ENCODE measurements around the gene ODAPH.

- TF ChIP-seq MYC (IDR thresholded peaks at IDR 0.05; ENCODE audit: low read depth, low read length) (no peak), POLR2A (IDR thresholded peaks at IDR 0.05; ENCODE audit: extremely low read depth, insufficient read length) (no peak)
Observed at GRCh38 chr4:75530556-75531322, 25.1 kb upstream of the ODAPH start.
